ENCODE measurements around the gene SEL1L2.

The SEL1L2 gene

GRCh38 chr20:13809855-13810254 lies 180.6 kb downstream of the SEL1L2 start:
- DNase-seq: no peak

DNA sequence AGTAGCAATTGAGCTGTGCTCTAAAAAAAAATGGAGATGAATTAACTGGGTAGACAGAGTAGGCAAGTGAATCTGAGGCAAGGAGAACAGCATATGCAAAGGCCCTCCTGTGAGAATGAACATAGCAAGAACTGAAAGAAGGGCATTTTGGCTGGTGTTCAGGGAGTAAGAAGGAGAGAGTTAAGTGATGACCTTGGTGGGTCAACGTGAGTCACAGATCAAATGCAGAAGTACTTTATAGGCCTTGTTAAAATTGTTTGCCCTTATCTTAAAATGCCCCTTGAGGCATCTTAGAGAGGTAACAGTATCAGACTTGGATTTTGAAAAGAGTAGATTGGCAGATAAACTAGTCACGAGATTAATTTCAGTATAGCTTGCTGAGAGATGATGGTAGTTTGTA lies 181.0 kb downstream of the SEL1L2 start:
- no peak for DNase-seq

DNA sequence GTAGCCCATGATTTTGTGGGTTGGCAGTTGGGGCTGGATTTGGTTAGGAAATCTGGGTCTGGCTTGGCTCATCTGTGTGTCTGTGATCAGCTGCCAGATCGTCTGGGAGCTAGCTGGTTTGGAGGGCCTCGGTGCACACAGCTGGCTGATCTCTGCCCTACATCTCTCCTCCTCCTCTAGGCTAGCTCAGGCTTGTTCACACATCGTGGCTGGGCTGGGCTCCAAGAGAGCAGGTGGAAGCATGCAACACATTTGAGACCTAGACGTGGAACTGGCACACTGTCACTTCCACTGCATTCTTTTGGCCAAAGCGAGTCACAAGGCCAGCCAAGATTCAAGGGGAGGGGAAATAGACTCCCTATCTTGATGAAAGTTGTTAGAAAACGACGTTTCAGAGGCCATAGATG lies 189.7 kb downstream of the SEL1L2 start:
- DNase-seq: peak; percentile 98

DNA sequence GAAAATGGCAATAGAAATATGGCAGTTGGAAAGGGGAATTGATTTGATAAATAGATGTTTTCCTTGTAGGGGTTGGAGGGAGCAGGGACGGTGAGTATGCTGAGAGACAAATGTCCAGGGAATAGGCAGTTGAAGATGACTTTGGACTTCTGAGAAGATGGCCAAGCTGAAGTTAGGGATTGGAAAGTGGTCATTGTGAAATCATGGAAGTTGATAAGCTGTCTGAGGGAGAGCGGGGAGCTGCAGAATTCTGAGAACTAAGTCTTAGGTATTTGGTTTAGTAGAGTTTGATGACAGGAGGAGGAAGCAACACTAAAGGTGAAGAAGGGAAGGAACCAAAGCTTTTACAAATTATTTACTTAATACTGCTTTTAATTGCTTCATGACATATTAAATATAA lies 190.4 kb downstream of the SEL1L2 start:
- DNase-seq: no peak

All from SHP77 treated with DMSO at 0.1 percent for 48 hours (cell line).